GM12865 (cell line): ENCODE data around the gene ROS1.

Source experiments
- DNase-seq: peaks from one replicate; pipeline ENCODE4 v3.0.0; 2010; ENCODE audit warnings: low read depth
- H3K4me3 ChIP-seq: 2 replicates; pipeline ENCODE4 v1.5.1; 2011; ENCODE audit warnings: mild to moderate bottlenecking, low read depth, low read length, control low read depth
- CTCF ChIP-seq: IDR thresholded peaks from 2 replicates; pipeline ENCODE4 v1.5.1; 2011; ENCODE audit warnings: low read length, control low read depth, low read depth, inconsistent platforms; ENCODE audit not compliant: insufficient read depth; ENCODE audit errors: missing control alignments

The ROS1 gene

GRCh38 chr6:117269638-117270054, 156.1 kb downstream of the ROS1 start:
- no peak for TF ChIP-seq CTCF
- DNase-seq, result no peak
- no peak overlapping the region for H3K4me3 ChIP-seq

GRCh38 chr6:117268924-117269323, 156.8 kb downstream of the ROS1 start:
- no peak for TF ChIP-seq CTCF
- no peak for DNase-seq
- no peak overlapping the region for H3K4me3 ChIP-seq

GRCh38 chr6:117267766-117268534, 157.8 kb downstream of the ROS1 start:
- no peak overlapping the region for H3K4me3 ChIP-seq
- no peak for DNase-seq
- peak; percentile 12 for TF ChIP-seq CTCF

GRCh38 chr6:117267054-117267347, 158.7 kb downstream of the ROS1 start:
- DNase-seq, result no peak
- H3K4me3 ChIP-seq, result no peak overlapping the region
- TF ChIP-seq CTCF, result no peak

- no peak for TF ChIP-seq CTCF
- peak overlapping the region; percentile 31 for H3K4me3 ChIP-seq
- no peak for DNase-seq
Observed at GRCh38 chr6:117266257-117267053, 159.3 kb downstream of the ROS1 start.

GRCh38 chr6:117265410-117266256, 160.1 kb downstream of the ROS1 start, which contains the start of gene VGLL2:
Gene VGLL2, plus strand, starts transcription at chr6:117265558. Its CDS starts 206 bp downstream, at chr6:117265764.
- H3K4me3 ChIP-seq, result peak within 1 kb of the TSS; percentile 31
- no peak for TF ChIP-seq CTCF
- no peak for DNase-seq
